Measurements from ENCODE around the gene TRPT1. TPM values are rescaled to one million over a fixed set of nuclear protein-coding genes. Genes with fewer than 3 reads are reported as not detected.

Gene TRPT1
- total RNA-seq, 2 donors from 2014 or later: 56.3 to 75.2 TPM

- intact Hi-C loops (cut with DNase I): no loop called here
- 84 to 89% methylated on average over 7 to 26 of the region's 30 CpGs for WGBS, 2 donors
- Histone ChIP-seq H3K4me3 (no peak overlapping the region), H3K36me3 (replicated peaks in 1 of 2; ENCODE audit: insufficient read depth in 1 of 2, low read depth in 2 of 2) (no peaks in the 10 kb centered on the region), H3K27me3 (no peaks in the 10 kb centered on the region), H3K9me3 (no peaks in the 10 kb centered on the region), H3K4me1 (no peaks in the 10 kb centered on the region), H3K27ac (no peak overlapping the region)
- no peak for ATAC-seq
- no peak for DNase-seq
- no peak for TF ChIP-seq CTCF (IDR thresholded peaks at IDR 0.05)
- TF ChIP-seq POLR2A (IDR thresholded peaks at IDR 0.05): no peak
Observed at GRCh38 chr11:64211181-64211872, 14.7 kb downstream of the TRPT1 start.

GRCh38 chr11:64210301-64211020 lies 15.5 kb downstream of the TRPT1 start:
- intact Hi-C loops (cut with DNase I): no loop called here
- H3K36me3 ChIP-seq (replicated peaks in 1 of 2; ENCODE audit: insufficient read depth in 1 of 2, low read depth in 2 of 2): no peaks in the 10 kb centered on the region
- WGBS, 2 donors: 90 to 94% methylated on average over 6 to 24 of the region's 24 CpGs
- H3K9me3 ChIP-seq: no peaks in the 10 kb centered on the region
- H3K27me3 ChIP-seq: no peaks in the 10 kb centered on the region
- H3K27ac ChIP-seq: no peak overlapping the region
- H3K4me1 ChIP-seq: no peaks in the 10 kb centered on the region
- TF ChIP-seq CTCF (IDR thresholded peaks at IDR 0.05): no peak
- no peak overlapping the region for H3K4me3 ChIP-seq
- DNase-seq (no peak), ATAC-seq (no peak)

- H3K27ac ChIP-seq: no peak overlapping the region
- TF ChIP-seq POLR2A (IDR thresholded peaks at IDR 0.05) (no peak), CTCF (IDR thresholded peaks at IDR 0.05) (no peak)
- WGBS, 2 donors: 91 to 95% methylated on average over 8 of the region's 8 CpGs
- no peak overlapping the region for H3K4me3 ChIP-seq
- intact Hi-C loops (cut with DNase I): loop anchor here (5.0 kb wide), 1 partner anchor 88 kb away; no protein-coding TSS in a partner anchor
- H3K27me3 ChIP-seq: no peaks in the 10 kb centered on the region
- no peak for ATAC-seq
- DNase-seq: no peak
- no peaks in the 10 kb centered on the region for H3K9me3 ChIP-seq
- no peaks in the 10 kb centered on the region for H3K36me3 ChIP-seq (replicated peaks in 1 of 2; ENCODE audit: insufficient read depth in 1 of 2, low read depth in 2 of 2)
- peaks cover 4% of the 10 kb centered on the region for H3K4me1 ChIP-seq
Observed at GRCh38 chr11:64209563-64209843, 16.5 kb downstream of the TRPT1 start.

GRCh38 chr11:64208796-64209562 lies 17.0 kb downstream of the TRPT1 start:
- no peak overlapping the region for H3K27ac ChIP-seq
- intact Hi-C loops (cut with DNase I): loop anchor here (5.0 kb wide), 1 partner anchor 88 kb away; no protein-coding TSS in a partner anchor

More at GRCh38 chr11:64208796-64209562, 17.0 kb downstream of the TRPT1 start:
- H3K36me3 ChIP-seq (replicated peaks in 1 of 2; ENCODE audit: insufficient read depth in 1 of 2, low read depth in 2 of 2): no peaks in the 10 kb centered on the region
- ATAC-seq (no peak), DNase-seq (no peak)
- 83 to 86% methylated on average over 14 to 16 of the region's 18 CpGs for WGBS, 2 donors
- H3K9me3 ChIP-seq: no peaks in the 10 kb centered on the region
- H3K27me3 ChIP-seq: no peaks in the 10 kb centered on the region
- TF ChIP-seq POLR2A (IDR thresholded peaks at IDR 0.05) (no peak), CTCF (IDR thresholded peaks at IDR 0.05) (no peak)
- H3K4me3 ChIP-seq: no peak overlapping the region
- H3K4me1 ChIP-seq: peaks cover 9% of the 10 kb centered on the region
